Skin epidermis (tissue), 12 donors: ENCODE measurements around the gene SIRT3.
"Not testable (repeated sequence)": the region's sequence is repeated elsewhere in the genome, so short reads cannot be mapped to it uniquely, and the experiment has no call there.

Experiments
- H3K27ac ChIP-seq, 21 experiments: fragments of 200-600 bp; sonication (generic) in 11 of 21; one replicate each; pipeline ENCODE4 v1.5.0; 2020; ENCODE audit warnings: mild to moderate bottlenecking in 3 of 21, inconsistent platforms in 2 of 21, moderate library complexity in 2 of 21
- H3K4me3 ChIP-seq, 7 experiments: fragments of 200-600 bp; sonication (generic) in 2 of 7; one replicate each; pipeline ENCODE4 v1.5.0; 2020; ENCODE audit warnings: inconsistent platforms in 2 of 7, mild to moderate bottlenecking in 2 of 7, moderate library complexity in 1 of 7

Gene SIRT3

DNA sequence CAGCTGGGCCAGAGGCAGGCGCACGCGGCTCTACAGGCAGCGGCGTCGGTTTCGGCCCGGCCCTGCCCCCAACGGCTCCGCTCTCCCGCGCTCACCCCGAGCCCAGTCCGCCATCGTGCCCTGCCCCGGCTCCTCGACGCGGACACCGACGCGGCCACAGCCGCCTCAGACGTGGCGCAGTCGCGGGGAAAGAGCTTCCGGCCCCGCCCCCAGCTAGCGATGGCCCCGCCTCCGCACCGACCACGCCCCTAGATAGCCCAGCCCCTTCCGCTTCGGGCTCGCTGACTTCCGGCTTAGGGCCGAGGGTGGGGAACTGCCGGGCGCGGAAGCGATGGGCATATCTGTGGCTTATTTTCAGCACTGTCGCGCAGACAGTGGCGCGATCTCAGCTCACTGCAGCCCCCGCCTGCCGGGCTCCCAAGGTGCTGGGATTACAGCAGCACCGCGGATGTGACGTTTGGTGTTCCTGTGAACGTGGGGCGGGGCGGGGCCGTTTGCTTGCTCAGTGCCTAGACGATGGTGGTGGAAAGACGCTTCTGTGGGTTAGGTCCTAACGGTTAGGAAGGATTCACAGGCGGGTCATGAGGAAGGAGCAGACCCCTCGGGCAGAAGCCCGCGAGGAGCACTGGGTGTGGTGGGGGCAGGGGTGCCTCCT lies 28.8 kb downstream of the SIRT3 start, which contains the start of the genes BET1L and RIC8A:
BET1L (minus strand) TSS at position 192 of the 655 bp plus-strand sequence; CDS start at position 114, 78 bp downstream.
RIC8A (plus strand) TSS at position 501 of the 655 bp plus-strand sequence. CDS start 1,147 bp downstream, outside the sequence.
- Histone ChIP-seq H3K27ac (peak within 1 kb of the TSS; percentile 87 to 99 (median 97)), H3K4me3 (peak within 1 kb of the TSS; percentile 66 to 99 (median 94))

DNA sequence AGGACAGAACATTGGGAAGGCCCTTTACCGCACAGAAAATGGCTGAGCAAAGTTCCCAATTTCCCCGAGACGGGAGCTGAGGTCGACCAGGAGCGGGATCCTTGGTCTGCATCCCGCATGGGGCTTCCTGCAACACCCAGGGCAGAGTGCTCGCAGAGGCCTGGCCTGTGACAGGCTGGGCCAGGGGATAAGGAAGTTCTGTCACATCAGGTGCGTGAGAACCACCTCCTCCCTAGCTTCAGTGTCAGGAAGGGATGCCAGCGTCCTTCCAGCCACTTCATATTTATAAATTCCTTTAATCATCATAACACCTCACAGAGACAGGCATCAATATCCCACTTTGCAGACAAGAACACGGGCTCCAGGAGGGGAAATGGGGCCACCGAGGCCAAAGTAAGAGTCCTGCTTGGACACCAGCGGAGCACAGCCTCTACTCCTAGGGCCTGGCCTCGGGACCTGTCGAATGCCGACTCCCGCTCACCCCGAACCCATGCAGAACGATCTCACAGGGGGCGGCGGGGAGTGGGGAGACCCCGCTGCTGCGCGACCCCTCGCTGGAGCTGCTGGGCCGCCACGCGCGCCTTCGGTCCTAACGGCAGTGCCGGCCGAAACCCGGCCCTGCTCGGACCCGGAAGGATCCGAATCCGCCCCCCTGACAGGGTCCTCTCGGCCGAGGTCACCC lies 29.5 kb downstream of the SIRT3 start:
- Histone ChIP-seq H3K27ac (peak overlapping the region; percentile 87 to 99 (median 97)), H3K4me3 (peak overlapping the region; percentile 66 to 99 (median 94))

DNA sequence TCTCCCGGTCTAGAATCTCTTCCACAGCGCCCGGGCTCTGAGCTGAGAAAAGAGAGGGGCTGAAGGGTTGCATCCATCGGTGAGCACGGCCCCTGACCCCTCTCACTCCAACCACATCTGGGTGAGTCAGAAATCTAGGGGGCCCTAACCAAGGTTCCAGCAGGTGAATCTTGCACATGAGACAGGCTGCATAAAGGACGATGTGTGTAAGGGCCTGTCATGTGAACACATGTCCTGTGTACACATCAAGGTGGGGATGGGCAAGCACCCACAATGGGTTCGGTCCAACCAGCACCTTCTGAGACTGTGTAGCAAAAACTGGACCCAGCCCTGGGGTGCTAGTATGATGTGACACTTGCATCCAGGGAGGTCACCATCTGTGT lies 30.1 kb downstream of the SIRT3 start:
- H3K27ac ChIP-seq = peak overlapping the region in 11 of 21 experiments; percentile 93 to 99 (median 97)
- peak overlapping the region; percentile 66 to 99 (median 94) for H3K4me3 ChIP-seq

DNA sequence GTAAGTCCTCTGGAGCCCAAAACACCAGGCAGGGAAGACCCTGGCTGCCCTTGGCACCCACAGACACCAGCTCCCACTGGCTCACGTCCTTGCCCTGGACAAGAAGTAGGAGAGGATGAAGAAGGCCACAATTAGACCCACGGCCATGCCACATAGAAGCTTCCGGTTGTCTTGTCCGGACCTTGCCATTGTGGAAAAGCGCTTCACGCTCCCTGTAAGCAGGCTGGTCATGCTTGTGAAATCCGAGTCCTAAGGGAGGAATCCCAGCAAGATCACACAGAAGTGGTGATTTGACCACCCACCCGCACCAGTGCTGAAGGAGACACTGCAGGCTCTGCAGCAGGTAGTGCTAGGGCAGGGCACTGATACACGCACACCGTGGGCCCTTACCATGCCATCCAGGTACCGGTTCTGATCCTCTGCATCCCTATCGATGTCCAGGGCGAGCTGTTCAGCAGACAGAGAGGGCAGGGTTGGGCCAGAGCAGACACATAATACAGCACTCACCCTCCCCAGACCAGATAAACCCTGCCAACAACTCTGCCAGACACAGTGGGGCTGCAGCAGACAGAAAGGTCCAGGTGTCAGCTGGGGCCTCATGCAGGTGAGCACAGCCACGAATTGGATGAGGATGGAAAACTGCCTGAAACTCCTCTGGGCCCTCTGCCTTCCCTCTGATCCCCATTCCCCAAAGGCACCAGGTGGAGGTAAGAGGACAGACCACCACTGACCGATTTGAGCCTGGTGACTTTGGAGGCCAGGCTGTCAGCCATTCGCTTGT lies 30.7 kb downstream of the SIRT3 start:
- Histone ChIP-seq H3K27ac (peak overlapping the region in 2 of 21 experiments; percentile 98 to 99), H3K4me3 (peak overlapping the region in 3 of 7 experiments; percentile 5 to 97 (median 94))

DNA sequence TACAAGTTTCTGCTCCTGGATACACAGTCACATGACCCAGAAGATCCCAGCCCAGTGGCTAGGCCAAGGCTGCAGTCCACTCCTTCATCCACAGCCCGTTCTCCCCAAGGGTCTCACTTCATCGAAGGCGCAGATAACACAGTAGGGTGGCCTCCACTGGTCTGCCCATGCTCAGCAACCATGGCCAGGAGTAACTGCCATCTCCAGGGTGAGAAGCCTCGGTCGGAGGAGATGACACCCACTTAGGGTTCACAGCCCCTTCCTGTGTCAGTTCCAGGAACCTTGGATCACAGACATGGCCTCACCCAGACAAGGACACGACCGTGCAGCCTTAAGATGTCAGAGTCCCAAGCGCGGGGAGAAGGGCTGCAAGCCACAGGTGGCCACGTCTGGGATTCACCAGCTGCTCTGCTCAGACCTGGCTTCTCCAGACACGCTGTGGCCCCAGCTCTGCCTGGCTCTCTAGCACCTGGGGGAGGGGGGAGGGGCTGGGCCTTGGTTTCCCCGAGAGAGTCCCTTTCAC lies 31.5 kb downstream of the SIRT3 start:
- Histone ChIP-seq H3K27ac (no peak overlapping the region), H3K4me3 (no peak overlapping the region)

DNA sequence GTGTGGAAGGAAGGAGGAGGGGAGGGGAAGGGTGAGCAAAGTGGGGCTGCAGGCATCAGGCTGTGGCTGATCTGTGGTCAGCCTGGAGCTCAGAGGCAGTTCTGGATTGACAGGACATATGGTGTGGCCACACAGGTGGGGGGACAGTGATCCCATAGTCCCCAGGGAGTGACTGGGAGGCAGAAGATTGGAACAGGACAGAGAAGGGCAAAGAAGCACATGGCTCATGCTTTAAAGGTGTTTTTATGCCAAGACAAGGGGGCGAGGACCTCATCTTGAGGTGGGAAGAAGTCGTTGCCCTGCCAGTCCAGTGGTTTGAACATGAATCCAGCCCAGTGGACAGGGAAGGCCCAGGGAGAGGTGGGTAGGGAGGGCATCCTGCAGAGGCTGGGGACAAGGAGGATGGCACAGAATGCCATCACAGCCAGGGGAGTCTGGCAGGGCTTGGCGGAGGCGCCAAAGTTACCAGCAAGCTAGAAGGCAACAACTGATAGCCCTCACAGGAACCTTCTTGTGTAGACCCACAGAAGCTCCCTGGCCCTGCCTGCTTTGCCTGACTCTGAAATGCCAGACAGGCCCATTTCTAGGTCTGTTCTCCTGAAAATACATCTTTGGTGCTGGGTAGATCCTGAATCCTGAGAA lies 32.1 kb downstream of the SIRT3 start:
- H3K27ac ChIP-seq = peak overlapping the region in 2 of 21 experiments; percentile 12 to 26
- no peak overlapping the region for H3K4me3 ChIP-seq

DNA sequence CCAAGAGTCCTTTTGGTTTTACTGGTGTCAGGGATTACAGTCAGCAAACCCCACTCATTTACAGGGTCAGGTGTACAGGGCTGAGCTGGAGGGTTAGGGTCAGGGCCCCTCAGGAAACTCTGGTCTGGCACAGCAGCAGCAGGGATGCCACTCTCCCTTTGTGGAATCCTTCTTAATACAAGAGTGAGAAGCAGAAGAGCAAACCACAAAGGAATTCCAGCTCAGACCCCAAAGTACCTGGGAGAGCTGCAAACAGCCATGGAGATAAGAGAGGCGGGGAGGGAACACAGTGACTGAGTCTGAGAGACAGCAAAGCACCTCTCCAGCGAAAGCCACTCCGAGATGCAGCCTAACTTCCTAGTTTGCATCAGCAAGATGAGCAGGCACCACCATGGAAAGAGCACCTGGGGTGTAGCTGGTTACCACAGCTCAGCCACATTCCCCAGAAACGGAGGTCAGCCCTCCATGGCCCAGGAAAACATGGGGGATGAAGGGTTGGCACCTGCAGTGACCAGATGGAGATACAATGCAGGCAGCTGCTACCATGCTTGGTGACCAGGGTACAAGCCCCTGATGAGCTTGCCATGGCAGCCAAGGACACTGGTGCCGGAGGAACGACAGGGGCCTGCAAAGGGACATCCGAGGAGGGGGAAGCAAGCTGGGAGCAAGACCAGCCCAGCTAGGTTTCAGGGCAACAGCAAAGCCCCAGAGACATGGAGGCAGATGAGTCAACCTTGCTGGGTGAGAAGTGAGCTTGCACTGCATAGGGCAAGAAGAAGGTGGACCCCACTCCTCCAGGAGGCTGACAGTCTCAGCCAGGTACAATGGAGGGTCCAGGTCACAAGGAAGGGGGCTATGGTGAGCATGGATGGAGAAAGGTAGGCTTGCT lies 32.8 kb downstream of the SIRT3 start:
- Histone ChIP-seq H3K27ac (peak overlapping the region in 3 of 21 experiments; percentile 12 to 26 (median 14)), H3K4me3 (no peak overlapping the region)

DNA sequence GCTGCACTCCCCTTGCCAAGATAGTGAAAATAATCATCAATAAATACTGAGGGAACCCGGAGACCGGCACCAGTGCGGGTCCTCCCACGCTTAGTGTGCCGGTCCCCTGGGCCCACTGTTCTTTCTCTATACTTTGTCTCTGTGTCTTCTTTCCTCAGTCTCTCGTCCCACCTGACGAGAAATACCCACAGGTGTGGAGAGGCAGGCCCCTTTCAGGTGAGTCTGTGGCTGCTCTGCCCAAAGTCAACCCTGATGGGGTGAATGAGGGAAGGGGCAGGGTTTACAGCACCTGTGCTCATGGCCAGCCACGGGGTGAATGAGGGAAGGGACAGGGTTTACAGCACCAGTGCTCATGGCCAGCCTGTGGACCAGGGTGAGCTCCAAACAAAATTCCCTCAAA lies 33.7 kb downstream of the SIRT3 start:
- Histone ChIP-seq H3K4me3 (no peak overlapping the region), H3K27ac (peak overlapping the region in 1 of 21 experiments; percentile 14)

DNA sequence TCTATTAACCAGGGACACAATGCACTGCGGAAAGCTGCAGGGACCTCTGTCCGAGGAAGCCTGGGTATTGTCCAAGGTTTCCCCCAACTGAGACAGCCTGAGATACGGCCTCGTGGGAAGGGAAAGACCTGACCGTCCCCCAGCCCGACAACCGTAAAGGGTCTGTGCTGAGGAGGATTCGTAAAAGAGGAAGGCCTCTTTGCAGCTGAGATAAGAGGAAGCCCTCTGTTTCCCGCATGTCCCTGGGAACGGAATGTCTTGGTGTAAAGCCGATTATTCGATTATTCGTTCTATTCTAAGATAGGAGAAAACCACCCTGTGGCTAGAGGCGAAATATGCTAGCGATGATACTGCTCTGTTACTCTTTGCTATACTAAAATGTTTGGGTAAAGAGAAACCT lies 34.2 kb downstream of the SIRT3 start:
- no peak overlapping the region for H3K27ac ChIP-seq

DNA sequence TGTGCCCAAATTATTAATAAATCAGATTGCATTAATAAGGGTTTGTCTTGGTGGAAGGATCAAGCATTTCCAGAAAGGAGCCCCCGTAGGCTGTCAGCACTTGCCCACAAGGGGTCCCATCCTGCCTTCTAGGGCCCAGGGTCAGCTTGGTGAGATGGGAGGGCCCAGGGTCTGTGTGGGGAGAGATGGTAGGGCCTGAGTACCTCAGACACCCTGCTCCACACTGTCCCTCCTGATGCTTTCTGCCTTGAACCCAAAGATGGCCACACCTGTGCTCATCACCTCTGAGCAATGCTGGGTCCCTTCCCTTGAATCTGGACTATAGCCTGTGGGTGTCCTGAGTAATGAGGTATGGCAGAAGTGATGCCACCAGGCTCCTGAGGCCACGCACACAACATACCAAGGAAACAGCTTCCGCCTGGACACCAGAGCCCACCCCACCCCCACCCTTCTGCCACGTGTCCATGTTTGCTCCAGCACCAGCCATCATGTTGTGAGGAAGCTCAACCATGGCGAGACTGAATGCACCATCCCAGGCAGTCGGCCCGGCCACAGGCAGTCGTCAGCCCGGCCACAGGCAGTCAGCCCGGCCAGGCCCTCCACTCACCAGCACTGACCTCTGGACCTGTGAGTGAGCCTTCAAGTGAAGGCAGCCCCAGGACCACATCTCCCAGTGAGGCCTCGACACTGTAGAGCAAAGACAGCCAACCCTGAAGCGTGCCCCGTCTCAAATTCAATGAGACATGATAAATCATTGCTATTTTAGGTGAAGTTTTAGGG lies 35.7 kb downstream of the SIRT3 start:
- no peak overlapping the region for H3K27ac ChIP-seq
- no peak overlapping the region for H3K4me3 ChIP-seq

More for the DNA sequence above, 34.2 kb downstream of the SIRT3 start:
- H3K4me3 ChIP-seq = no peak overlapping the region

DNA sequence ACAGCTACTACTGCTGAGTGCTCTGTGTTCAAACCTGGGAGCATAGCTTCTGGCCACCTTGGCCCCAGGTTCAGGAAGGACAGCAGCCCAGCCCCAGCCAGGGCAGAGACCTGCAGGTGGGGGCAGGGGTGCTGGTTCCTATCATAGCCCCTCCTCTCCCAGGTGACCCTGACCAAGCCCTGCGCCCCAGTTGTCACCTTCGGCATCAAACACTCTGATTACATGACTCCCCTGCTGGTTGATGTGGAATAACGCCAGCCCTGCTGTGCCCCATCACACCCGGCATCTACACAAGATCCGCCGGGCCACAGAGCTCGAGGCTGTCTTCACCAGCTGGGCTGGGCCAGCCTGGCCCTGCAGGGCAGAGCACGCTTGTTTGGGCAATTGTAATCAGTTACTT lies 36.4 kb downstream of the SIRT3 start:
- no peak overlapping the region for H3K4me3 ChIP-seq
- H3K27ac ChIP-seq = no peak overlapping the region

DNA sequence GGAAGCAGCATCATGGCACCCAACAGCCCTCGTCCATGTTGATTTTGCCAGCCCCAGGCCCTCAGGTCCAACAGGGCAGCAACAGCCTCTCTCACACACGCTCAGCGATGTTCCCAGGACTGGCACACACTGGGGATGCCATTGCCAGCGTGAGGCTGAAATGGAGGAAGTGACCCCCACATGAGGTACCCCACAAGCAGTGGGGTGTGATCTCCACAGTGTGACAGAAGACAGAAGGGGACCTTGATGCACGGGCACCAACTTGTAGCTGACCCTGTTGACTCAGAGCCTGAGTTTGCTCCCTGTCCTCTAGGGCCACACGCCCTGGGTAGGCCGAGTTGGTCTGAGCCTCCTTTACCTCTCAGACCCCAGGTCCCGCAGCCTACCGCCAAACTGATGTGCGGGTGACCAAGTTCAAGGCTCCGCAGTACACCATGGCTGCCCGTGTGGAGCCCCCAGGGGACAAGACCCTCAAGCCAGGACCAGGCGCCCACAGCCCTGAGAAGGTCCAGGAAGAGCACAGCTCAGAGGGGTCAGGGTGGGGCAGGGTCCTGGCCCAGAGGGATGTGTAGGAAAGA lies 37.0 kb downstream of the SIRT3 start:
- H3K4me3 ChIP-seq = no peak overlapping the region
- no peak overlapping the region for H3K27ac ChIP-seq

DNA sequence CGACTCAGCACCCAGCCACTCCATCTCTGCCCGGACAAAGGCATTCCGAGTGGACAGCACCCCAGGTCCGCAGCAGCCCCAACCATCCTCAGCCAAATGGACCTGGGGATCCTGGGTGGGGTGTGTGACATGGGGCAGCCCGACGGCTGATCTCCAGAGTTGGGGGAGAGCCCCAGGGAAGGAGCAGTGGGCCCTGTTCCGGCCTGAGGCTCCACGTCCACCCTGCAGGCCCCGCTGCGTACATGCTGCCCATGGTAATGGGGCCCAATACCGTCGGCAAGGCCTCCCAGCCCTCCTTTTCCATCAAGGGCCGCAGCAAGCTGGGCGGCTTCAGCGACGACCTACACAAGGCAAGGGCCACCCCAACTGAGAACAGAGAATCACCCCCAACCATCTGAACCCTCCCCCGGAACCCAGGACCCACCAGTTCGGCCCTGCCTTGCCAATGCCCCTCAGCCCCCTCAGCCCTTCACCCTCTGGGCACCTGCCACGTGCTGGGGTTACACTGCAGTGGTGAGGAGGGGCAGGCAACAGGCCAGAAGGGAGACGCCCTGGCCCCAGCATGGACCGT lies 37.8 kb downstream of the SIRT3 start:
- no peak overlapping the region for H3K27ac ChIP-seq
- no peak overlapping the region for H3K4me3 ChIP-seq

DNA sequence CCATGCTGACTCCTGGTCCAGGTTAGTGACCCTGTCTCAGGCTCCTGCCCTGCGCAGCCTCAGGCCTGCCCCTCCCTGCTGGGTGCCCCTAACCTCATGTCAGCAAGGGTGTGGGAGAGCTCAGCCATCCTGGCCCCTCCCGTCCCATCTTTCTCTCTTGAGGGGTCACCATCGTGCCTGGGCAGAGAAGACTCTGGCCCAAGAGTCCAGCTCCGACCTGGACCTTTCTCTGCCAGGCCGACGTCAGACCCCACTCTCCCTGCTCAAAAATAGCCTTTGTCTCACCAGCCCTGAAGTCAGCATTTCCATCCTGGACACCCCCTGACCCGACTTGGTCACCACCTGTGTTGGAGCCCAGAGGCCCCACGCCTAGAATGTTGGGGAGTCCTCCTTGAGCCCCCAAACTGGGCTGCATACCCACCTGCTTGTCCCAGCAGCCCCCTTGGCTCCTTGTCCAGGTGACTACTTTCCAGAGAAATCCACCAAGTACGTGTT lies 38.4 kb downstream of the SIRT3 start:
- H3K4me3 ChIP-seq = no peak overlapping the region
- no peak overlapping the region for H3K27ac ChIP-seq

DNA sequence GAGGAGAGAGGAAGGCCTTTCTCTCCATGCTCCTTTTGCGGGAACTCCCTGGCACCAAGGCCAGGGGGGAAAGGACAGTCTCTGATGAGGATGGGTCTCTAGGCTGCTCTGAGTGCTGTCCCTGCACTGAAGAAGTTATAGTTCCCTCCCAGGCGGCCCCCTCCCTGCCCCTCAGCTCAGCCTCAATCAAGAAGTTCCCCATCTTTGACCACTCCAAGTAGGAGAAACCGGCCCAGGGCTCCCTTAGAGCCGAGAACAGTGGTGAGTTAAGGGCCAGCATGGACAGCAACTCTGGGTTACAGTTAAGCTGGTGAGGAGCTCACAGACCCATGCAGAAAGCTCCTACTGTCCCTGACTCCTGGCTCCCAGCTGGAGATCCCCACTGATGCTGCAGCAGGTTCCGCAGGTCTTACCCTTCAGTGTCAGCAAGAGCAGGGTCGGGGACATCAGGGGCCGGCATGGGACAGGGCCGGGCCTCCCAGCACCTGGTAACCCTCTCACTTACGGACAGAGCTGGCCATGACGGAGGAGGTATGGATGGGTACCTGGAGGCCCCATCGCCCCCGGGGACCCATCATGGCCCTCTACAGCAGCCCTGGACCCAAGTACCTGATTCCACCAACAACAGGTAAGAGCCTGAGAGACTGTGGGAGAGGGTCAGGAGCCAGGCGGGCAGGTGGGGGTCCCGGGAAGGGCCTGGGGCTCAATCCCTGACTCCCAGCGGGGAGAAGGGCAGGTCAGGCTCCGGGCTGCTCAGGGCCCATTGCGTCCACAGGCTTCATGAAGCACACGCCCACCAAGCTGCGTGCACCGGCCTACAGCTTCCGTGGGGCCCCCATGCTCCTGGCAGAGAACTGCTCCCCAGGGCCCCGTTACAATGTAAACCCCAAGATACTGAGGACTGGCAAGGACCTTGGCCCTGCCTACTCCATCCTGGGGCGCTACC lies 39.1 kb downstream of the SIRT3 start:
- no peak overlapping the region for H3K4me3 ChIP-seq
- no peak overlapping the region for H3K27ac ChIP-seq

DNA sequence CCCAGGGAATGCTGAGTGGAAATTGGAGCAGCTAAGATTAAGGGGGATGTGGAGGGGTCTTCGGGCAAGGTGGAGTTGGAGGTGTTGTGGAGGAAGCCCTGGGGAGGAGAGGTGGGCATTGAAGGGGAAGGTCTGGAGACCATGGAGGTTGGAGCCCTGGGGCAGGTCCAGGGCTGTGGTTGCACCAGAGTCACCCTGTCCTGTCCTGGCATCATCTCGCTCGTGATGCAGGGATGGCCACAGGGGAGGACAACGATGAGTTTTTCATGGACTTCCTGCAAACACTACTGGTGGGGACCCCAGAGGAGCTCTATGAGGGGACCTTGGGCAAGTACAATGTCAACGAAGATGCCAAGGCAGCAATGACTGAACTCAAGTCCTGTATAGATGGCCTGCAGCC lies 42.7 kb downstream of the SIRT3 start:
- H3K27ac ChIP-seq, H3K4me3 ChIP-seq: not testable (repeated sequence)
